ENCODE data around the gene AMDHD1. TPM values are rescaled to one million over a fixed set of nuclear protein-coding genes. Genes with fewer than 3 reads are reported as not detected.

AMDHD1 gene
- total RNA-seq, 2 experiments from 2014 or later, result 1.3 to 1.6 TPM

DNA sequence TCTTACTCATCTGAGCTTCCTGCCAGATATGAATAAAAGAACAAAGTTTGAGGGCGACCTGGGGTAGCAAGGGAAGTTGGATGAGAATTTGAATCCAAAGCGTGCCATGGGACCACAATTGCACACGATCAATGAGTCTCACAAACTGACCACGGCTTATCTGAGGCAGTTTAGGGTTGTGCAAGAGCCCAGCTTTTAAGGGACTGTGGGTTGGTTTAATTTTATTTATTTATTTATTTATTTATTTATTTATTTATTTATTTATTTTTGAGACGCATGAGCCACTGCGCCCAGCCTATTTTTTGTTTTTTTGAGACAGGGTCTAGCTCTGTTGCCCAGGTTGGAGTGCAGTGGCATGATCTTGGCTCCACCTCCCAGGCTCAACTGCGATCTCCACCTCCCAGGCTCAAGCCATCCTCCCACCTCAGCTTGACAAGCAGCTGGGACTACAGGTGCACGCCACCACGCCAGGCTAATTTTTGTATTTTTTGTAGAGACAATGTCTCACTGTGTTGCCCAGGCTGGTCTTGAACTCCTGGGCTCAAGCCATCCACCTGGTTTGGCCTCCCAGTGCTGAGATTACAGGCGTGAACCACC, 1.1 kb downstream of the AMDHD1 start:
- no peak overlapping the region for H3K27ac Mint-ChIP-seq

DNA sequence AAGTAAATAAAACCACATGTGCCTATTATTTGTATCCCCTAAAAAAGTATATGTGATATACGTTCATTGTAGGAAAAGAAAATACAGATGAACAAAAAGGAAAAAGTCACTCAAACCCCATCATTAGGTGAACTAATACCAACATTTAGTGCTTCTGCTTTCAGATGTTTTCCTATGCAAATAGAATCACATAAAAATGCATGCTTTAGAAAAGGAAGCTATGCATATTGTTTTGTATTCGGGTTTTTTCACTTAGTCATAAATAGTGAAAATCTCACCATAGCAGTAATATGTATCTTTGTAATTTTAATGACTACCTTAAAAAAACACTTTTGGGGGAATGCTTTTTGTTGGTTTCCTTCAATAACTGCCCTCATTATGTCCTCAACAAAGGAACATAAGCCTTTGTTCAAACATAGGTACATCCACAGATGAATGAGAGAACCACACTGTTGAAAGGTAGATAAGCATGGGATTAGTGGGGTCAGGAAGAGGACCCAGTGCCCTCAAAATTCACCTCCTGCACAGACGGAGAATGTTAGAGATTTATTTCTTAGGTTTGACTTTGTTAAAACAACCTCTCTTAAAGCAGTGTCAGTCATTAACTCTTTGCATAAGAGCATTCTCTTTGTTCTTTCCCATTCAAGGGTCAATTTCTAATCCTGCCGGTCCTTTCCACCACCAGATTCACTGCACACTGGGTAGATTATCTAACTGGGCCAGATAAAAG, 6.5 kb downstream of the AMDHD1 start:
- H3K9me3 Mint-ChIP-seq (ENCODE audit: insufficient read depth), result no peaks in the 10 kb centered on the region
- H3K27ac Mint-ChIP-seq, result no peak overlapping the region
- DNase-seq (no peak), ATAC-seq (no peak)
- CTCF ChIA-PET, result interaction anchor here (1.3 kb wide), 1 partner anchor 49 kb away, joined by 3 read pairs; no protein-coding TSS in a partner anchor
- no peak overlapping the region for H3K4me3 Mint-ChIP-seq
- POLR2A ChIA-PET, result no interaction called here
- H3K4me1 Mint-ChIP-seq (ENCODE audit: low read depth), result no peaks in the 10 kb centered on the region
- H3K27me3 Mint-ChIP-seq (ENCODE audit: low read depth), result peaks cover 24% of the 10 kb centered on the region
- no peaks in the 10 kb centered on the region for H3K36me3 Mint-ChIP-seq (ENCODE audit: low read depth)

More for the DNA sequence above, 1.1 kb downstream of the AMDHD1 start:
- DNase-seq, result no peak
- ChIA-PET POLR2A (interaction anchor here (1.7 to 1.8 kb wide), 3 partner anchors 11 to 91 kb away, joined by 5 to 10 read pairs (median 5); partner anchors contain the start of gene LTA4H), CTCF (interaction anchor here (1.1 to 4.6 kb wide), 4 partner anchors 8 to 54 kb away, joined by 3 to 32 read pairs (median 18); no protein-coding TSS in a partner anchor)
- H3K9me3 Mint-ChIP-seq (ENCODE audit: insufficient read depth), result no peaks in the 10 kb centered on the region
- no peaks in the 10 kb centered on the region for H3K36me3 Mint-ChIP-seq (ENCODE audit: low read depth)
- peaks cover 10% of the 10 kb centered on the region for H3K4me1 Mint-ChIP-seq (ENCODE audit: low read depth)
- H3K27me3 Mint-ChIP-seq (ENCODE audit: low read depth), result peaks cover 5% of the 10 kb centered on the region
- ATAC-seq, result no peak
- peak overlapping the region; percentile 84 for H3K4me3 Mint-ChIP-seq

GRCh38 chr12:95951515-95951914, 8.4 kb downstream of the AMDHD1 start:
- ATAC-seq, result no peak
- H3K9me3 Mint-ChIP-seq (ENCODE audit: insufficient read depth), result no peaks in the 10 kb centered on the region
- H3K27ac Mint-ChIP-seq, result no peak overlapping the region
- no peaks in the 10 kb centered on the region for H3K36me3 Mint-ChIP-seq (ENCODE audit: low read depth)
- no peak overlapping the region for H3K4me3 Mint-ChIP-seq
- DNase-seq, result no peak
- ChIA-PET CTCF (interaction anchor here (1.7 kb wide), 1 partner anchor 42 kb away, joined by 4 read pairs; no protein-coding TSS in a partner anchor), POLR2A (interaction anchor here (0.6 kb wide), 1 partner anchor 986 kb away, joined by 3 read pairs; no protein-coding TSS in a partner anchor)
- no peaks in the 10 kb centered on the region for H3K4me1 Mint-ChIP-seq (ENCODE audit: low read depth)
- H3K27me3 Mint-ChIP-seq (ENCODE audit: low read depth), result peaks cover 22% of the 10 kb centered on the region

DNA sequence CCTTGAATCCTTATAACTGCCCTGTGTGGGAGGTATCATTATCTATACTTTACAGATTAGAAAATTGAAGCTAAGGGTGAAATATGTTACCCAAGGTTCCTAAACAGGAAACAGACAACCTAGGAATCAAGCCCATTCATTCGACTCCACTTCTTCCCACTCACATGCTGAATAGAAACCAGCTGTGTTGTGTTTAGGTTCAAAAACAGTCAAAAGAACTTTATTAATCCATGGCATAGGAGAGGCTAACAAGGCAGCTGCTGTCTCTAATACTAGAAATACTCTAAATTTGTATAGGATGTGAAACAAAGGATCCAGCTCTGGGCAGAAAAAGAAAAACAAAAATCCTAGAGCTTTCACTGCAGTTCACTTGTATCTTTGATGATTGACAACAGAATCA, 9.9 kb downstream of the AMDHD1 start:
- POLR2A ChIA-PET, result interaction anchor here (0.6 kb wide), 1 partner anchor 45 kb away, joined by 3 read pairs; no protein-coding TSS in a partner anchor
- Mint-ChIP-seq H3K36me3 (ENCODE audit: low read depth) (no peaks in the 10 kb centered on the region), H3K4me1 (ENCODE audit: low read depth) (no peaks in the 10 kb centered on the region), H3K9me3 (ENCODE audit: insufficient read depth) (no peaks in the 10 kb centered on the region), H3K4me3 (no peak overlapping the region), H3K27me3 (ENCODE audit: low read depth) (peaks cover 22% of the 10 kb centered on the region), H3K27ac (no peak overlapping the region)
- DNase-seq (no peak), ATAC-seq (no peak)
- CTCF ChIA-PET, result interaction anchor here (1.2 to 1.7 kb wide), 4 partner anchors 9 to 40 kb away, joined by 3 to 5 read pairs (median 4); partner anchors contain the start of gene CCDC38

- ChIA-PET POLR2A (interaction anchor here (3.2 kb wide), 1 partner anchor 13 kb away, joined by 10 read pairs; the partner anchor contains the start of genes AMDHD1 and CCDC38), CTCF (interaction anchor here (2.2 to 2.6 kb wide), 2 partner anchors 13 to 37 kb away, joined by 9 to 16 read pairs; partner anchors contain the start of genes AMDHD1 and CCDC38)
Measured at GRCh38 chr12:95955549-95956159, 12.5 kb downstream of the AMDHD1 start.

DNA sequence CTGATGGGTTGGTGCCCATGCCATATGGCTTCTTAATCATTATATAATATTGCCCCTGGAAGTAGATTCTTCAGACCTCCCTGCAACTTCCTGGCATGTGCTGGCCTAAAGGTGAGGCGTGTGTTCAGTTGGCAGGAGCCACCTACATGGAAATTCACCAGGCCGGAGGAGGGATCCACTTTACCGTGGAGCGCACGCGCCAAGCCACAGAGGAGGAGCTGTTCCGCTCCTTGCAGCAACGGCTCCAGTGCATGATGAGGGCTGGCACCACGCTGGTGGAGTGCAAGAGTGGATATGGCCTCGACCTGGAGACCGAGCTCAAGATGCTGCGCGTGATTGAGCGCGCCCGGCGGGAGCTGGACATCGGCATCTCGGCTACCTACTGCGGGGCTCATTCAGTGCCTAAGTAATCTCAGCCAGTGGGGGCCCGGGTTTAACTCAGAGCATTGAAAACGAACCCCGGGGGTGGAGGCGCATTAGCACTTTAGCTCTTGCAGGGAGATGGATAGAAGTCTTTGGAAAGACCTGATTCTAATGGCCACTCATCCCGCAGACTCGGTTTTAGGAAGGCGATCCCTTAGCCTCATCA, 13.5 kb downstream of the AMDHD1 start:
- Mint-ChIP-seq H3K36me3 (ENCODE audit: low read depth) (no peaks in the 10 kb centered on the region), H3K9me3 (ENCODE audit: insufficient read depth) (no peaks in the 10 kb centered on the region), H3K4me1 (ENCODE audit: low read depth) (no peaks in the 10 kb centered on the region), H3K27ac (no peak overlapping the region), H3K4me3 (no peak overlapping the region), H3K27me3 (ENCODE audit: low read depth) (peaks cover 8% of the 10 kb centered on the region)
- ChIA-PET POLR2A (interaction anchor here (3.2 kb wide), 1 partner anchor 14 kb away, joined by 10 read pairs; the partner anchor contains the start of genes AMDHD1 and CCDC38), CTCF (interaction anchor here (1.0 to 1.1 kb wide), 2 partner anchors 39 to 42 kb away, joined by 3 read pairs; no protein-coding TSS in a partner anchor)
- ATAC-seq (no peak), DNase-seq (no peak)

More at GRCh38 chr12:95955549-95956159, 12.5 kb downstream of the AMDHD1 start:
- no peaks in the 10 kb centered on the region for H3K9me3 Mint-ChIP-seq (ENCODE audit: insufficient read depth)
- no peaks in the 10 kb centered on the region for H3K4me1 Mint-ChIP-seq (ENCODE audit: low read depth)
- H3K4me3 Mint-ChIP-seq, result no peak overlapping the region
- H3K36me3 Mint-ChIP-seq (ENCODE audit: low read depth), result no peaks in the 10 kb centered on the region
- peaks cover 16% of the 10 kb centered on the region for H3K27me3 Mint-ChIP-seq (ENCODE audit: low read depth)
- ATAC-seq (no peak), DNase-seq (no peak)
- H3K27ac Mint-ChIP-seq, result no peak overlapping the region

DNA sequence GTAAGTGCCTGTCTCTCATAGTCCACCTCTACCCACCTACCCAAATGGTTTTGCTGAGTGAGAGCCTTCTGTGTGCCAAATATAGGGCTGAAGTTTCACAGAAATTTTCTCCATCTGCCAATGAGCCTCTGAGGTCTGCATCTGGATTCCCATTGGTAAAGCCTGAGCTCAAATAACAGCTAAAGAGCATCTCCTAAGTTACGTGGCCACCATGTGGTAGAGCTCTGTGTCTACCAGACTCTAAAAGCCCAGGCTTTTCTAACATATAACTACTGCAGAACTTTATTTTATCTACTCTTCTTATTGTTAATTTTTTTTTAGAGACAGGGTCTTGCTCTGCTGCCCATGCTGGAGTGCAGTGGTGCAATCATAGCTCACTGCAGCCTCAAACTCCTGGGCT, 16.0 kb downstream of the AMDHD1 start:
- ChIA-PET CTCF (interaction anchor here (2.0 to 2.8 kb wide), 2 partner anchors 40 kb away, joined by 9 to 15 read pairs; no protein-coding TSS in a partner anchor), POLR2A (no interaction called here)
- no peak overlapping the region for H3K27ac Mint-ChIP-seq
- DNase-seq (no peak), ATAC-seq (peak; percentile 47)
- no peaks in the 10 kb centered on the region for H3K4me1 Mint-ChIP-seq (ENCODE audit: low read depth)
- H3K36me3 Mint-ChIP-seq (ENCODE audit: low read depth), result no peaks in the 10 kb centered on the region
- H3K4me3 Mint-ChIP-seq, result no peak overlapping the region
- H3K9me3 Mint-ChIP-seq (ENCODE audit: insufficient read depth), result no peaks in the 10 kb centered on the region
- no peaks in the 10 kb centered on the region for H3K27me3 Mint-ChIP-seq (ENCODE audit: low read depth)

- ATAC-seq (no peak), DNase-seq (no peak)
- no peak overlapping the region for H3K27ac Mint-ChIP-seq
- H3K4me1 Mint-ChIP-seq (ENCODE audit: low read depth), result no peaks in the 10 kb centered on the region
- ChIA-PET POLR2A (no interaction called here), CTCF (interaction anchor here (2.8 kb wide), 1 partner anchor 42 kb away, joined by 15 read pairs; no protein-coding TSS in a partner anchor)
- H3K9me3 Mint-ChIP-seq (ENCODE audit: insufficient read depth), result no peaks in the 10 kb centered on the region
- H3K27me3 Mint-ChIP-seq (ENCODE audit: low read depth), result no peaks in the 10 kb centered on the region
- no peak overlapping the region for H3K4me3 Mint-ChIP-seq
- H3K36me3 Mint-ChIP-seq (ENCODE audit: low read depth), result no peaks in the 10 kb centered on the region
Measured at GRCh38 chr12:95960241-95960640, 17.1 kb downstream of the AMDHD1 start.

DNA sequence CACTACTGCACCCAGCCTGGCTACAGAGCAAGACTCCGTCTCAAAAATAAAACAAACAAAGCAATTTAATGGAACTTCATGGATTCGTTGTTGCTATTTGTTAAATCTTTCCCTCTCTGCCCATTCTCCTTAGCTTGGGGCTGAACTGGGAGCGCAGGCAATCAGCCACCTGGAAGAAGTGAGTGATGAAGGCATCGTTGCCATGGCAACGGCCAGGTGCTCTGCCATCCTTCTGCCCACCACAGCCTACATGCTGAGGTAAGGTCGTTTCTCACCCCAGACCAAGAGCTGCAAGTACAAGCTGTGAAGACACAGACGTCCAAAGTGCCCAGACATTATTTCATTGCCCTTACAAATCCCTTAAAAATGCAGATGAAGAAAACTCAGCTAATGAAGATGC, 19.1 kb downstream of the AMDHD1 start:
- no peaks in the 10 kb centered on the region for H3K9me3 Mint-ChIP-seq (ENCODE audit: insufficient read depth)
- no peak overlapping the region for H3K4me3 Mint-ChIP-seq
- ATAC-seq, result no peak
- H3K27ac Mint-ChIP-seq, result no peak overlapping the region
- no peaks in the 10 kb centered on the region for H3K4me1 Mint-ChIP-seq (ENCODE audit: low read depth)
- CTCF ChIA-PET, result interaction anchor here (0.9 to 1.5 kb wide), 2 partner anchors 15 to 36 kb away, joined by 3 to 5 read pairs (median 4); no protein-coding TSS in a partner anchor
- no peaks in the 10 kb centered on the region for H3K27me3 Mint-ChIP-seq (ENCODE audit: low read depth)
- DNase-seq, result no peak
- POLR2A ChIA-PET, result interaction anchor here (0.8 kb wide), 1 partner anchor 44 kb away, joined by 3 read pairs; no protein-coding TSS in a partner anchor
- H3K36me3 Mint-ChIP-seq (ENCODE audit: low read depth), result no peaks in the 10 kb centered on the region

DNA sequence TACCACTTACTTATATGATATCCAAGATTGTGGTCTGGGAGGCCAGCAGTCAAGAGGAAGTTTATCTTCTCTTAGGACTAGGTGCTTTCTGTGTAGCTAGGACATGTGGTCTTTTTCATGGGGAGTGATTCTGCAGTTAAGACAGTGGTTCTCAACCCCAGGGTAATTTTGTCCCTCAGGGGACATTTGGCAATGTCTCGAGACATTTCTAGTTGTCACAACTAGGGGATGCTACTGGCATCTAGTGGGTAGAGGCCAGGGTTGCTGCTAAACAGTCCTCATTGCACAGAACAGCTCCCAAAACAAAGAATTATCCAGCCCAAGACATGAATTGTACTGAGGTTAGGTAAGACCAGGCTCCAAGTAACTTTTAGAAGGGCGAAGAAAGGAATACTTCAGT, 20.0 kb downstream of the AMDHD1 start:
- ChIA-PET CTCF (interaction anchor here (0.9 kb wide), 1 partner anchor 36 kb away, joined by 4 read pairs; no protein-coding TSS in a partner anchor), POLR2A (interaction anchor here (0.8 kb wide), 1 partner anchor 43 kb away, joined by 3 read pairs; no protein-coding TSS in a partner anchor)
- Mint-ChIP-seq H3K36me3 (ENCODE audit: low read depth) (no peaks in the 10 kb centered on the region), H3K9me3 (ENCODE audit: insufficient read depth) (no peaks in the 10 kb centered on the region), H3K27me3 (ENCODE audit: low read depth) (no peaks in the 10 kb centered on the region), H3K4me3 (no peak overlapping the region), H3K27ac (no peak overlapping the region), H3K4me1 (ENCODE audit: low read depth) (no peaks in the 10 kb centered on the region)
- ATAC-seq, result peak; percentile 49
- no peak for DNase-seq

GRCh38 chr12:95966287-95966870, 23.2 kb downstream of the AMDHD1 start:
- no peak overlapping the region for H3K27ac Mint-ChIP-seq
- no peak for DNase-seq
- H3K27me3 Mint-ChIP-seq (ENCODE audit: low read depth), result no peaks in the 10 kb centered on the region
- H3K9me3 Mint-ChIP-seq (ENCODE audit: insufficient read depth), result no peaks in the 10 kb centered on the region
- CTCF ChIA-PET, result interaction anchor here (1.1 to 2.5 kb wide), 2 partner anchors 32 to 48 kb away, joined by 4 to 8 read pairs; no protein-coding TSS in a partner anchor
- H3K4me3 Mint-ChIP-seq, result no peak overlapping the region
- no peaks in the 10 kb centered on the region for H3K36me3 Mint-ChIP-seq (ENCODE audit: low read depth)
- no peak for ATAC-seq
- POLR2A ChIA-PET, result no interaction called here
- no peaks in the 10 kb centered on the region for H3K4me1 Mint-ChIP-seq (ENCODE audit: low read depth)

All from activated CD8-positive, alpha-beta T cell treated with anti-CD3 and anti-CD28 coated beads, Interleukin-2, amount 10 ng/mL, durations not matched to agents 7 days and 5 days (primary cell).